Measurements from ENCODE around the gene XRN1.

The XRN1 gene

GRCh38 chr3:142272200-142272891, 175.5 kb downstream of the XRN1 start:
- no peak for DNase-seq (ENCODE audit: low read depth in 2 of 2)

GRCh38 chr3:142270407-142270806, 177.4 kb downstream of the XRN1 start:
- DNase-seq (ENCODE audit: low read depth in 2 of 2), result peak in 1 of 2 donors; percentile 17

- no peak for DNase-seq (ENCODE audit: low read depth in 2 of 2)
Observed at GRCh38 chr3:142269767-142270166, 178.1 kb downstream of the XRN1 start.

- DNase-seq (ENCODE audit: low read depth in 2 of 2), result no peak
Observed at GRCh38 chr3:142268426-142268825, 179.4 kb downstream of the XRN1 start.

- no peak for DNase-seq (ENCODE audit: low read depth in 2 of 2)
Observed at GRCh38 chr3:142267269-142267668, 180.6 kb downstream of the XRN1 start.

- no peak for DNase-seq (ENCODE audit: low read depth in 2 of 2)
Observed at GRCh38 chr3:142263112-142263511, 184.7 kb downstream of the XRN1 start.

- DNase-seq (ENCODE audit: low read depth in 2 of 2), result no peak
Observed at GRCh38 chr3:142259359-142259758, 188.5 kb downstream of the XRN1 start.

GRCh38 chr3:142256712-142257333, 191.0 kb downstream of the XRN1 start:
- DNase-seq (ENCODE audit: low read depth in 2 of 2), result no peak
